ENCODE data around the gene ATG5.

Gene ATG5

DNA sequence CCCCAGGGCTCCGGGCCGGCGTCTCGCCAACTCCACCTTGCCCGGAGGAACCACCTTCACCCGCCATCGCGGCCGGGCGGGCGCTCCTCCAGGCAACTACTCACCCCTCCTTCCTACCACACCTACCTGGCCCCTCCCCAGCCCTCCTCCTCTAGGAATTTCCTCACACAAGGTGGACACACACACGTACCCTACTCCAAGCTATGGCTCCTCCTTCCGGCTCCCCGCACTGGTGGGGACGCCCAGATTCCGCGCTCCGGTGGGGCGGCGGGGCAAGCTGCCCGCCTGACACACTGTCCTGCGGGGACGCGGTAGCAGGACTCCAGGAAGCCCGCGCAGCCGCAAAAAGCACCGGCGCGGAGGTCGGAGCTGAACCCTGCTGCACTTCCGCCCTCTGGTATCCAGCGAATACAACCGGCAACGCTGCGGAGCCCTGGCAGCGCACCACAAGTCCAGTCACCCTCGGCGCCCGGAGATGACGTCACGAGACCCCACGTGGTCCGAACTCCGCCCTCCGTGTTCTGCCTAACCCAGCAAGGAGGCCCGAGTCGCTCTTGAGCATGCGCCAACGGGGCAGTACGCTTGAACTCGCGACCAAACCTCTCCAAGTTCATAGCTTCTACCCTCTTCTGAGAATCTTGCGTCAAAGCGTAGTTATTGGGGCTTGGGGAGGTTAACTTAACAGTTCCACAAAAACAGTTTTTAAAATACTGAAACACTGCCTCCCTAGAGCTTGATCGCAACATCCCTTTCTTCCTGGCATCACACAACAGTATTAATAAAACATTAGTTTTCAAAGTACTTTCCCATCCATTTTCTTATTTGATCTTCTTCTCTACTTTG is at the start of gene ATG5:
Gene ATG5, minus strand, starts transcription at position 425 of the 843 bp plus-strand sequence. CDS start 9,552 bp downstream, outside the sequence.
- TF ChIP-seq, protein P1, sequence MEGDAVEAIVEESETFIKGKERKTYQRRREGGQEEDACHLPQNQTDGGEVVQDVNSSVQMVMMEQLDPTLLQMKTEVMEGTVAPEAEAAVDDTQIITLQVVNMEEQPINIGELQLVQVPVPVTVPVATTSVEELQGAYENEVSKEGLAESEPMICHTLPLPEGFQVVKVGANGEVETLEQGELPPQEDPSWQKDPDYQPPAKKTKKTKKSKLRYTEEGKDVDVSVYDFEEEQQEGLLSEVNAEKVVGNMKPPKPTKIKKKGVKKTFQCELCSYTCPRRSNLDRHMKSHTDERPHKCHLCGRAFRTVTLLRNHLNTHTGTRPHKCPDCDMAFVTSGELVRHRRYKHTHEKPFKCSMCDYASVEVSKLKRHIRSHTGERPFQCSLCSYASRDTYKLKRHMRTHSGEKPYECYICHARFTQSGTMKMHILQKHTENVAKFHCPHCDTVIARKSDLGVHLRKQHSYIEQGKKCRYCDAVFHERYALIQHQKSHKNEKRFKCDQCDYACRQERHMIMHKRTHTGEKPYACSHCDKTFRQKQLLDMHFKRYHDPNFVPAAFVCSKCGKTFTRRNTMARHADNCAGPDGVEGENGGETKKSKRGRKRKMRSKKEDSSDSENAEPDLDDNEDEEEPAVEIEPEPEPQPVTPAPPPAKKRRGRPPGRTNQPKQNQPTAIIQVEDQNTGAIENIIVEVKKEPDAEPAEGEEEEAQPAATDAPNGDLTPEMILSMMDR (IDR thresholded peaks at IDR 0.05; ENCODE audit: low read length, missing control alignments), result no peak
- peak within 1 kb of the TSS; percentile 99 for H3K4me3 ChIP-seq (replicated peaks; ENCODE audit: low read depth, low read length)
- DNase-seq (ENCODE audit: low read depth), result peak; percentile 99

DNA sequence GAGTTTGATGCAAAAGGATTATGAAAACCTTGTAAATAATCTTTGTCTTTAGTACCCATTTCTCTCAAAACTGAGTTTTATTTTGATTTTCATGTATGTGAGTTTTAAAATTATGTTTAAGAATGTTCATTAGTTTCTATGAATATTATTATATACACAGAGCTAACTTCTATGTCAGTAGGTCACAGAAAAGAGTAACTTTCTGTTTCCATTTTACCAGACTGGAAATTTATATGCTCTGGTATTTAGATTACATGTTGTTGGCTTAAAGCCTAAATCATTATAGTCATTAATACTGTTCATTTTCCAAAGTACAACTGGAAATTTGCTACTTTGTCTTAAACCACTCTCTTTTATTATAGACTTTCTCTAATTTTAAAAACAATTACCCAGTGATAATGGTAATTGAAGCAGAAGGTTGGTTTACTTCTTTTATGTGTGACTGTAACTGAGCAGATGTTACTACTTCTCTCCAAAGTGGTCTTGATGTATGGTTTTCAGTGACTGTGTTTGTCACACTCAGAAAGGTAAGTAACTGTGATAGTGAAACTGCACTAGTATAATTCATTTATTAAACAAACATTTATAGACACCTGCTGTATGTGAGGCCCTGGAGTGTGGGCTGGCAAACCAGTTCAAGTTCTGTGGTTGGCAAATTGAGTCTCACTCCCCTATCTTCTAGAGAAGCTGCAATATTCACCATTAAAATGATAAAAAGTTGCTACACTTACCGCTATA is 48.1 kb upstream of the ATG5 start:
- TF ChIP-seq, protein P1 (IDR thresholded peaks at IDR 0.05; ENCODE audit: low read length, missing control alignments), result no peak
- DNase-seq (ENCODE audit: low read depth), result no peak
- no peak overlapping the region for H3K4me3 ChIP-seq (replicated peaks; ENCODE audit: low read depth, low read length)

DNA sequence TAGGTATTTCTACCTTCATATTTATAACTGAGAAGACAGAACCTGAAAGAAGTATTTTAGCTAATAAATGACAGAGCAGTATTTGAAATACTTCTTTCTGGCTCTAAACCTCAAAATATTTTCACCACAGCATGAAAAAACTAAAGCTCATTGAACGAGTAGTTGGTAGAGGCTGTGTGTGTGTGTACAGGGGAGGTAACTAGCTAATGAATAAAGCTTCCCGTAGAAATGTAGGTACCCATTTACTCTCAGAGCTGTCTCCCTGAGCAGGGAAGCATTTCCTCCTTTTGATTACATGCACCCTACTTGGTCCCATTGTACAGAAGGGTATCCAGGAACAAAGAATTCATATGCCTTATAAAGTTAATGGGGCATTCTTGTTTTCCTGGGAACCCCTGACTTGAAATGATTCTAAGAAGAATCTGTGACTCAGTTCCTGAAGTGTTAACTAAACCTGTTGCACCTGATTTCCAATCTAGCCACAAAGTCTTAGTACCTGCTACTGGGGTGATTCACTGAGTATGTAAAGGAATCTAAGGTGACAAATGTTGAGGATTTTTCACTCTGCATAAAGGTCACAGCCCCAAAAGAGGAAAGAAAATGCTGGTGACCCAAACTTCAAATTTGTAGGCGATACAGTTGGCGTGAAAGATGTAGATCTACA is 47.4 kb upstream of the ATG5 start:
- TF ChIP-seq, protein P1 (IDR thresholded peaks at IDR 0.05; ENCODE audit: low read length, missing control alignments), result no peak
- H3K4me3 ChIP-seq (replicated peaks; ENCODE audit: low read depth, low read length), result no peak overlapping the region
- no peak for DNase-seq (ENCODE audit: low read depth)

DNA sequence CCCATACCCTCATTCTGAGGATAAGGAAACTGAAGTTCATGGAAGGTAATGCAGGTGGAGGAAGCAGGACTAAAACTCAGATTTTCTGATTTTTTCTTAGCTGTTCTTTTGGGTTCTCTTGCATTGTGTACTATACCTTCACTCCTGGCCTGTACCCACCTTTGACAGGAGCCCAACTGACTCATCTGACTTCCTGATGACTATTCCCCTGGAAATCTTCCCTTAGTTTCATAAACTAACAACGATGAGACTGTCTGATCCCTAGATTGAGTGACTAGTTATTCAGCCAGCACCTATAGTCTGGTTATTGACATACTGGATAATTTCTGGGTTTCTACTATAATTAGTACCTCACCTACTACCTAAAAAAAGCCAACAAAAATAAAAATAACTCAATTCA is 45.1 kb upstream of the ATG5 start:
- TF ChIP-seq, protein P1 (IDR thresholded peaks at IDR 0.05; ENCODE audit: low read length, missing control alignments), result no peak
- no peak overlapping the region for H3K4me3 ChIP-seq (replicated peaks; ENCODE audit: low read depth, low read length)
- DNase-seq (ENCODE audit: low read depth), result no peak

DNA sequence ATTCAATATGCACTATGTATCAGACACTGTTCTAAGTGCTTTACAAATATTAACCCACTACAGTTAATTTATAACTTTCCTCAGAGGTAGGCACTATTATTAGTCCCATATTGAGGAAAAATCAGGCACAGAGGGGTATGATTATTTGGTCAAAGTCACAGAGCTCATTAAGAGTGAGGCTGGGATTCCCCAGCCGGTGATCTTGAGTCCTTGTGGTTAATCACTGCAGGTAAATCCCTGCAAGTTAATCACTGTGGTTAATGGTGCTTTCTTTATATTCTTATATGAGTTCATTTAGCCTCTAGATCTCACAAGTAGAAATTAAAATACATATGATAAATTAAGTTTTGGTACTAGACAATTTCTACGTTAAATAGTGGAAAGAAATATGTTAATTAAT is 44.2 kb upstream of the ATG5 start:
- TF ChIP-seq, protein P1 (IDR thresholded peaks at IDR 0.05; ENCODE audit: low read length, missing control alignments), result no peak
- DNase-seq (ENCODE audit: low read depth), result no peak

DNA sequence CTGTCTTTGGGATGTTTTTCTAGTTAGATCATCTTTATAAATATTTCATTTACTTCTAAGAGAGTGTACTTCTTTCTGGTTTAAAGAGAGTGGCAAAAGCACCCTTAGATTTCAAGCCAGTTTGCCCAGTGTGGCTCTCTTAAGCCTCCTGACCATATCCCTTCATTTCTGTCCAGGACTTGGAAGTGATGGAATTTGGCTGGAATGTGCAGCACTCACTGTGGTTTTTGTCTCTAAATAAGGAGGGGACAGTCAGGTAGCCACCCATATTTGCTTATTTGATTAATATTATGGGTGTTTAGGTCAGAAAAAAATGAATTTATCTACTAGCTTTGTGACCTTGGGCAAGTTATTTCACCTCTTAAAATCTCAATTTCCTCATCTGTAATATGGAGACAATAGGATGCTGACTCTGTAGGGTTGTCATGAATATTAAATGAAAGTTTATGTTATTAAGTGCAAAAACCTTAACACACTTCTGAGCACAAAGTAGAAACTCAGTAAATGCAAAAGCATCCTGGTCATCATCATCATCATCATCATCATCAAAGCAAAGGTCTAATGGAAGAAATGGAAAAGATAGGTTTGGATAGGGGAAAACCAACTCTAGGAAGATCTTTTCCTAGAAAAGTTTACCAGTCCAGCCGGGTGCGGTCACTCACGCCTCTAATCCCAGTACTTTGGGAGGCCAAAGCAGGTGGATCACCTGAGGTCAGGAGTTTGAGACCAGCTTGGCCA is 38.0 kb upstream of the ATG5 start:
- TF ChIP-seq, protein P1 (IDR thresholded peaks at IDR 0.05; ENCODE audit: low read length, missing control alignments), result no peak
- no peak for DNase-seq (ENCODE audit: low read depth)
- no peak overlapping the region for H3K4me3 ChIP-seq (replicated peaks; ENCODE audit: low read depth, low read length)

More for the DNA sequence above, 44.2 kb upstream of the ATG5 start:
- no peak overlapping the region for H3K4me3 ChIP-seq (replicated peaks; ENCODE audit: low read depth, low read length)

Measured in fibroblast of pulmonary artery (primary cell).